ENCODE results near the gene LINGO3. TPM values are rescaled to one million over a fixed set of nuclear protein-coding genes. Genes with fewer than 3 reads are reported as not detected.
A peak's percentile ranks its signal among the peaks of the same experiment; 100 is the strongest.

Gene LINGO3
- total and polyA plus RNA-seq, 2 experiments from 2014 or later: 0.29 to 0.45 TPM

GRCh38 chr19:2274185-2274711 lies 33.7 kb downstream of the LINGO3 start:
- Histone ChIP-seq H3K79me2 (replicated peaks; ENCODE audit: insufficient read depth) (peaks cover 47% of the 10 kb centered on the region), H3K9me2 (ENCODE audit: insufficient read depth) (no peaks in the 10 kb centered on the region), H4K20me1 (replicated peaks; ENCODE audit: insufficient read depth) (peaks cover 27% of the 10 kb centered on the region), H3K4me1 (ENCODE audit: insufficient read depth) (peaks cover 18% of the 10 kb centered on the region), H3K36me3 (ENCODE audit: insufficient read depth) (peaks cover 4% of the 10 kb centered on the region; the same call in 1 of the 2 replicates), H2AFZ (no peak overlapping the region), H3F3A (replicated peaks; ENCODE audit: low read depth) (peaks cover 37% of the 10 kb centered on the region), H3K4me3 (no peak overlapping the region), H3K27ac (ENCODE audit: low read depth) (0 out of 2 replicates have a peak overlapping the region, but pooled peaks have one; percentile 9), H3K27me3 (ENCODE audit: insufficient read depth) (no peaks in the 10 kb centered on the region), H3K4me2 (no peak overlapping the region)
- Mint-ChIP-seq H3K9me3 (peaks cover 7% of the 10 kb centered on the region; the same call in 2 of the 3 replicates), H3K27me3 (ENCODE audit: insufficient read depth, low read depth, poor library complexity) (peaks cover 27% of the 10 kb centered on the region), H3K36me3 (ENCODE audit: low read depth) (peaks cover 37% of the 10 kb centered on the region), H3K27ac (peak overlapping the region; percentile 87), H3K4me1 (peaks cover 23% of the 10 kb centered on the region), H3K4me3 (peak overlapping the region; percentile 63; the same call in 1 of the 3 replicates)
- DNase-seq (ENCODE audit: low spot score) (no peak), ATAC-seq (no peak)
- TF ChIP-seq STAT1 (IDR thresholded peaks at IDR 0.05; ENCODE audit: unreplicated experiment) (no peak), ZNF331 (CRISPR knock-in tag; IDR thresholded peaks at IDR 0.05; ENCODE audit: low read depth) (no peak), EZH2 (IDR thresholded peaks at IDR 0.05; ENCODE audit: low read depth, unreplicated experiment) (no peak), JUNB (IDR thresholded peaks at IDR 0.05; ENCODE audit: unreplicated experiment) (no peak), CREB1 (CRISPR knock-in tag; IDR thresholded peaks at IDR 0.05; ENCODE audit: low read depth) (no peak), EZH2phosphoT487 (IDR thresholded peaks at IDR 0.05; ENCODE audit: unreplicated experiment) (no peak), NANOG (IDR thresholded peaks at IDR 0.05; ENCODE audit: borderline replicate concordance) (no peak), POLR2AphosphoS5 (IDR thresholded peaks at IDR 0.05; ENCODE audit: low read depth) (no peak), ZNF114 (CRISPR knock-in tag; IDR thresholded peaks at IDR 0.05) (no peak)
- TF ChIP-seq, protein P1, sequence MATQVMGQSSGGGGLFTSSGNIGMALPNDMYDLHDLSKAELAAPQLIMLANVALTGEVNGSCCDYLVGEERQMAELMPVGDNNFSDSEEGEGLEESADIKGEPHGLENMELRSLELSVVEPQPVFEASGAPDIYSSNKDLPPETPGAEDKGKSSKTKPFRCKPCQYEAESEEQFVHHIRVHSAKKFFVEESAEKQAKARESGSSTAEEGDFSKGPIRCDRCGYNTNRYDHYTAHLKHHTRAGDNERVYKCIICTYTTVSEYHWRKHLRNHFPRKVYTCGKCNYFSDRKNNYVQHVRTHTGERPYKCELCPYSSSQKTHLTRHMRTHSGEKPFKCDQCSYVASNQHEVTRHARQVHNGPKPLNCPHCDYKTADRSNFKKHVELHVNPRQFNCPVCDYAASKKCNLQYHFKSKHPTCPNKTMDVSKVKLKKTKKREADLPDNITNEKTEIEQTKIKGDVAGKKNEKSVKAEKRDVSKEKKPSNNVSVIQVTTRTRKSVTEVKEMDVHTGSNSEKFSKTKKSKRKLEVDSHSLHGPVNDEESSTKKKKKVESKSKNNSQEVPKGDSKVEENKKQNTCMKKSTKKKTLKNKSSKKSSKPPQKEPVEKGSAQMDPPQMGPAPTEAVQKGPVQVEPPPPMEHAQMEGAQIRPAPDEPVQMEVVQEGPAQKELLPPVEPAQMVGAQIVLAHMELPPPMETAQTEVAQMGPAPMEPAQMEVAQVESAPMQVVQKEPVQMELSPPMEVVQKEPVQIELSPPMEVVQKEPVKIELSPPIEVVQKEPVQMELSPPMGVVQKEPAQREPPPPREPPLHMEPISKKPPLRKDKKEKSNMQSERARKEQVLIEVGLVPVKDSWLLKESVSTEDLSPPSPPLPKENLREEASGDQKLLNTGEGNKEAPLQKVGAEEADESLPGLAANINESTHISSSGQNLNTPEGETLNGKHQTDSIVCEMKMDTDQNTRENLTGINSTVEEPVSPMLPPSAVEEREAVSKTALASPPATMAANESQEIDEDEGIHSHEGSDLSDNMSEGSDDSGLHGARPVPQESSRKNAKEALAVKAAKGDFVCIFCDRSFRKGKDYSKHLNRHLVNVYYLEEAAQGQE (IDR thresholded peaks at IDR 0.05; ENCODE audit: unreplicated experiment): no peak
- TF ChIP-seq, protein P2, sequence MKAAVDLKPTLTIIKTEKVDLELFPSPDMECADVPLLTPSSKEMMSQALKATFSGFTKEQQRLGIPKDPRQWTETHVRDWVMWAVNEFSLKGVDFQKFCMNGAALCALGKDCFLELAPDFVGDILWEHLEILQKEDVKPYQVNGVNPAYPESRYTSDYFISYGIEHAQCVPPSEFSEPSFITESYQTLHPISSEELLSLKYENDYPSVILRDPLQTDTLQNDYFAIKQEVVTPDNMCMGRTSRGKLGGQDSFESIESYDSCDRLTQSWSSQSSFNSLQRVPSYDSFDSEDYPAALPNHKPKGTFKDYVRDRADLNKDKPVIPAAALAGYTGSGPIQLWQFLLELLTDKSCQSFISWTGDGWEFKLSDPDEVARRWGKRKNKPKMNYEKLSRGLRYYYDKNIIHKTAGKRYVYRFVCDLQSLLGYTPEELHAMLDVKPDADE (IDR thresholded peaks at IDR 0.05): no peak
- TF ChIP-seq, protein P3, sequence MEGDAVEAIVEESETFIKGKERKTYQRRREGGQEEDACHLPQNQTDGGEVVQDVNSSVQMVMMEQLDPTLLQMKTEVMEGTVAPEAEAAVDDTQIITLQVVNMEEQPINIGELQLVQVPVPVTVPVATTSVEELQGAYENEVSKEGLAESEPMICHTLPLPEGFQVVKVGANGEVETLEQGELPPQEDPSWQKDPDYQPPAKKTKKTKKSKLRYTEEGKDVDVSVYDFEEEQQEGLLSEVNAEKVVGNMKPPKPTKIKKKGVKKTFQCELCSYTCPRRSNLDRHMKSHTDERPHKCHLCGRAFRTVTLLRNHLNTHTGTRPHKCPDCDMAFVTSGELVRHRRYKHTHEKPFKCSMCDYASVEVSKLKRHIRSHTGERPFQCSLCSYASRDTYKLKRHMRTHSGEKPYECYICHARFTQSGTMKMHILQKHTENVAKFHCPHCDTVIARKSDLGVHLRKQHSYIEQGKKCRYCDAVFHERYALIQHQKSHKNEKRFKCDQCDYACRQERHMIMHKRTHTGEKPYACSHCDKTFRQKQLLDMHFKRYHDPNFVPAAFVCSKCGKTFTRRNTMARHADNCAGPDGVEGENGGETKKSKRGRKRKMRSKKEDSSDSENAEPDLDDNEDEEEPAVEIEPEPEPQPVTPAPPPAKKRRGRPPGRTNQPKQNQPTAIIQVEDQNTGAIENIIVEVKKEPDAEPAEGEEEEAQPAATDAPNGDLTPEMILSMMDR (conservative IDR thresholded peaks at IDR 0.05; ENCODE audit: low read depth in 2 of 2): no peak
- TF ChIP-seq, protein P4, sequence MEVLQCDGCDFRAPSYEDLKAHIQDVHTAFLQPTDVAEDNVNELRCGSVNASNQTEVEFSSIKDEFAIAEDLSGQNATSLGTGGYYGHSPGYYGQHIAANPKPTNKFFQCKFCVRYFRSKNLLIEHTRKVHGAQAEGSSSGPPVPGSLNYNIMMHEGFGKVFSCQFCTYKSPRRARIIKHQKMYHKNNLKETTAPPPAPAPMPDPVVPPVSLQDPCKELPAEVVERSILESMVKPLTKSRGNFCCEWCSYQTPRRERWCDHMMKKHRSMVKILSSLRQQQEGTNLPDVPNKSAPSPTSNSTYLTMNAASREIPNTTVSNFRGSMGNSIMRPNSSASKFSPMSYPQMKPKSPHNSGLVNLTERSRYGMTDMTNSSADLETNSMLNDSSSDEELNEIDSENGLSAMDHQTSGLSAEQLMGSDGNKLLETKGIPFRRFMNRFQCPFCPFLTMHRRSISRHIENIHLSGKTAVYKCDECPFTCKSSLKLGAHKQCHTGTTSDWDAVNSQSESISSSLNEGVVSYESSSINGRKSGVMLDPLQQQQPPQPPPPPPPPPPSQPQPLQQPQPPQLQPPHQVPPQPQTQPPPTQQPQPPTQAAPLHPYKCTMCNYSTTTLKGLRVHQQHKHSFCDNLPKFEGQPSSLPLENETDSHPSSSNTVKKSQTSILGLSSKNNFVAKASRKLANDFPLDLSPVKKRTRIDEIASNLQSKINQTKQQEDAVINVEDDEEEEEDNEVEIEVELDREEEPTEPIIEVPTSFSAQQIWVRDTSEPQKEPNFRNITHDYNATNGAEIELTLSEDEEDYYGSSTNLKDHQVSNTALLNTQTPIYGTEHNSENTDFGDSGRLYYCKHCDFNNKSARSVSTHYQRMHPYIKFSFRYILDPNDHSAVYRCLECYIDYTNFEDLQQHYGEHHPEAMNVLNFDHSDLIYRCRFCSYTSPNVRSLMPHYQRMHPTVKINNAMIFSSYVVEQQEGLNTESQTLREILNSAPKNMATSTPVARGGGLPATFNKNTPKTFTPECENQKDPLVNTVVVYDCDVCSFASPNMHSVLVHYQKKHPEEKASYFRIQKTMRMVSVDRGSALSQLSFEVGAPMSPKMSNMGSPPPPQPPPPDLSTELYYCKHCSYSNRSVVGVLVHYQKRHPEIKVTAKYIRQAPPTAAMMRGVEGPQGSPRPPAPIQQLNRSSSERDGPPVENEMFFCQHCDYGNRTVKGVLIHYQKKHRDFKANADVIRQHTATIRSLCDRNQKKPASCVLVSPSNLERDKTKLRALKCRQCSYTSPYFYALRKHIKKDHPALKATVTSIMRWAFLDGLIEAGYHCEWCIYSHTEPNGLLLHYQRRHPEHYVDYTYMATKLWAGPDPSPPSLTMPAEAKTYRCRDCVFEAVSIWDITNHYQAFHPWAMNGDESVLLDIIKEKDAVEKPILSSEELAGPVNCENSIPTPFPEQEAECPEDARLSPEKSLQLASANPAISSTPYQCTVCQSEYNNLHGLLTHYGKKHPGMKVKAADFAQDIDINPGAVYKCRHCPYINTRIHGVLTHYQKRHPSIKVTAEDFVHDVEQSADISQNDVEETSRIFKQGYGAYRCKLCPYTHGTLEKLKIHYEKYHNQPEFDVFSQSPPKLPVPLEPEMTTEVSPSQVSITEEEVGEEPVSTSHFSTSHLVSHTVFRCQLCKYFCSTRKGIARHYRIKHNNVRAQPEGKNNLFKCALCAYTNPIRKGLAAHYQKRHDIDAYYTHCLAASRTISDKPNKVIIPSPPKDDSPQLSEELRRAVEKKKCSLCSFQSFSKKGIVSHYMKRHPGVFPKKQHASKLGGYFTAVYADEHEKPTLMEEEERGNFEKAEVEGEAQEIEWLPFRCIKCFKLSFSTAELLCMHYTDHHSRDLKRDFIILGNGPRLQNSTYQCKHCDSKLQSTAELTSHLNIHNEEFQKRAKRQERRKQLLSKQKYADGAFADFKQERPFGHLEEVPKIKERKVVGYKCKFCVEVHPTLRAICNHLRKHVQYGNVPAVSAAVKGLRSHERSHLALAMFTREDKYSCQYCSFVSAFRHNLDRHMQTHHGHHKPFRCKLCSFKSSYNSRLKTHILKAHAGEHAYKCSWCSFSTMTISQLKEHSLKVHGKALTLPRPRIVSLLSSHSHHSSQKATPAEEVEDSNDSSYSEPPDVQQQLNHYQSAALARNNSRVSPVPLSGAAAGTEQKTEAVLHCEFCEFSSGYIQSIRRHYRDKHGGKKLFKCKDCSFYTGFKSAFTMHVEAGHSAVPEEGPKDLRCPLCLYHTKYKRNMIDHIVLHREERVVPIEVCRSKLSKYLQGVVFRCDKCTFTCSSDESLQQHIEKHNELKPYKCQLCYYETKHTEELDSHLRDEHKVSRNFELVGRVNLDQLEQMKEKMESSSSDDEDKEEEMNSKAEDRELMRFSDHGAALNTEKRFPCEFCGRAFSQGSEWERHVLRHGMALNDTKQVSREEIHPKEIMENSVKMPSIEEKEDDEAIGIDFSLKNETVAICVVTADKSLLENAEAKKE (CRISPR knock-in tag; IDR thresholded peaks at IDR 0.05): no peak

Data from GM23338 (cell line).